ENCODE measurements around the gene C22orf23.

The C22orf23 gene

GRCh38 chr22:37917874-37918548, 35.4 kb downstream of the C22orf23 start:
- DNase-seq (ENCODE audit: low read depth, low spot score), result no peak
- no peak overlapping the region for H3K4me3 ChIP-seq (ENCODE audit: low read depth, low read length)
- CTCF ChIA-PET, result interaction anchor here (1.2 to 17.8 kb wide), 2 partner anchors 8 to 14 kb away, joined by 5 to 159 read pairs; no protein-coding TSS in a partner anchor
- POLR2A ChIA-PET, result no interaction called here
- TF ChIP-seq, protein P1, sequence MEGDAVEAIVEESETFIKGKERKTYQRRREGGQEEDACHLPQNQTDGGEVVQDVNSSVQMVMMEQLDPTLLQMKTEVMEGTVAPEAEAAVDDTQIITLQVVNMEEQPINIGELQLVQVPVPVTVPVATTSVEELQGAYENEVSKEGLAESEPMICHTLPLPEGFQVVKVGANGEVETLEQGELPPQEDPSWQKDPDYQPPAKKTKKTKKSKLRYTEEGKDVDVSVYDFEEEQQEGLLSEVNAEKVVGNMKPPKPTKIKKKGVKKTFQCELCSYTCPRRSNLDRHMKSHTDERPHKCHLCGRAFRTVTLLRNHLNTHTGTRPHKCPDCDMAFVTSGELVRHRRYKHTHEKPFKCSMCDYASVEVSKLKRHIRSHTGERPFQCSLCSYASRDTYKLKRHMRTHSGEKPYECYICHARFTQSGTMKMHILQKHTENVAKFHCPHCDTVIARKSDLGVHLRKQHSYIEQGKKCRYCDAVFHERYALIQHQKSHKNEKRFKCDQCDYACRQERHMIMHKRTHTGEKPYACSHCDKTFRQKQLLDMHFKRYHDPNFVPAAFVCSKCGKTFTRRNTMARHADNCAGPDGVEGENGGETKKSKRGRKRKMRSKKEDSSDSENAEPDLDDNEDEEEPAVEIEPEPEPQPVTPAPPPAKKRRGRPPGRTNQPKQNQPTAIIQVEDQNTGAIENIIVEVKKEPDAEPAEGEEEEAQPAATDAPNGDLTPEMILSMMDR (IDR thresholded peaks at IDR 0.05; ENCODE audit: insufficient read depth, low read length, missing control alignments), result no peak

GRCh38 chr22:37916311-37916710, 37.1 kb downstream of the C22orf23 start:
- CTCF ChIA-PET, result interaction anchor here (0.9 to 17.8 kb wide), 3 partner anchors 8 to 29 kb away, joined by 3 to 159 read pairs (median 18); no protein-coding TSS in a partner anchor
- POLR2A ChIA-PET, result interaction anchor here (0.7 kb wide), 1 partner anchor 37 kb away, joined by 3 read pairs; the partner anchor contains the start of genes C22orf23 and POLR2F
- no peak overlapping the region for H3K4me3 ChIP-seq (ENCODE audit: low read depth, low read length)
- TF ChIP-seq, protein P1 (IDR thresholded peaks at IDR 0.05; ENCODE audit: insufficient read depth, low read length, missing control alignments), result no peak
- no peak for DNase-seq (ENCODE audit: low read depth, low spot score)

DNA sequence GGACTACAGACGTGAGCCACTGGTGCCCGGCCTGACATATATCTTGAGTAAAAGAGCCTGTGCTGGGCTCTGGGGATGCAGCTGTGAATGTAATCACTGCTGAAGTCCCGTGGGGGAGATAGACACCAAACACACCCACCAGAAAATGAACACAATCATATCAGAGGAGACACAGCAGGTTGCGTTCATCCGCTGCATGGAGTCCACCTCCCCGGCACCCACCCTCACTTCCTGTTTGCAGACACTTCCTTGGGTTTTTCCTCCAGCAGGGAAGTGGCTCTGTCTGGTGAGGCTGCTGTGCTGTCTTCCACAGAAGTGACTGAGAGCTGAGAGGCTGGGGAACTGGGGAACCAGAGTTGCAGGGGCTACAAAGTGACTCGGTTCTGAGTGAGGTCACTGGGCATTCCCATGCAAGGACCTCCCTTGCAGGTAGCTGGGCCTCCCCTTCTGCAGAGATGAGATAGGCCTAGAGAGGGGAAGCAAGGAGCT, 40.1 kb downstream of the C22orf23 start:
- CTCF ChIA-PET, result interaction anchor here (3.7 to 17.8 kb wide), 2 partner anchors 19 to 26 kb away, joined by 18 to 159 read pairs; no protein-coding TSS in a partner anchor
- POLR2A ChIA-PET, result no interaction called here
- TF ChIP-seq, protein P1 (IDR thresholded peaks at IDR 0.05; ENCODE audit: insufficient read depth, low read length, missing control alignments), result no peak
- no peak for DNase-seq (ENCODE audit: low read depth, low spot score)
- H3K4me3 ChIP-seq (ENCODE audit: low read depth, low read length), result no peak overlapping the region

DNA sequence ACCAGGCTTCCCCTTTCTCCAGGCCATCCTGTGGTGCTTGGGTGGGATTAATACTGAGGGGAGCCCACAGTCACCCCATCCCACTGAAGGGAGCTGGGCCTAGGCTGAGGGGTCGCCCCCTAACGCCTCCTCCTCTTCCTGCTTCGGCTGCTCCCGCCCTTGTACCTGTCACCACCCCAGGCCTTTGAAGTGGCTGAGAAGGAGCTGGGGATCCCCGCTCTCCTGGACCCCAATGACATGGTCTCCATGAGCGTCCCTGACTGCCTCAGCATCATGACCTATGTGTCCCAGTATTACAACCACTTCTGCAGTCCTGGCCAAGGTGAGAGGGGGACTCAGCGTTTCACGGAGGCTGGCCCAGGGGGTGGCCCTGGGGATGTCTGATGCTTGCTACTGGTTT, 41.2 kb downstream of the C22orf23 start:
- TF ChIP-seq, protein P1 (IDR thresholded peaks at IDR 0.05; ENCODE audit: insufficient read depth, low read length, missing control alignments), result no peak
- ChIA-PET POLR2A (no interaction called here), CTCF (interaction anchor here (3.2 to 17.8 kb wide), 2 partner anchors 20 to 24 kb away, joined by 20 to 159 read pairs; no protein-coding TSS in a partner anchor)
- no peak overlapping the region for H3K4me3 ChIP-seq (ENCODE audit: low read depth, low read length)
- no peak for DNase-seq (ENCODE audit: low read depth, low spot score)

DNA sequence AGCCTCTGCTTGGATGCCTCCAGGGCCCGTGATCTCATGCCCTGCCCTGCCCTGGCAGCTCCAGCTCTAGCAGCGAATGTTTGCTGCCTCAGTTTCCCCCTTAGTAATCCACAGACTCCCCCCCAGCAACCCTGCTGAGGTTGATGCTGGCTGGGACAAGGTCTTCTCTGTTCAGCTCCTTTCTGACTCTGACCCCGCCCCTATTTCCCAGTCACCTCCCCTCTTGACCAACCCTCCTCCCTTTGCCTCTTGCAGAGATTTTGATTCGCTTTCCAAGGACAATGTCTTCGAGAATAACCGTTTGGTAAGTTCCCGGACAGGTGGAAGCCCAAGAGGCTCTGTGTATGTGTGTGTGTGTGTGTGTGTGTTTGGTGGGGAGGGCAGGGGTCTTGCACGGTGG, 41.7 kb downstream of the C22orf23 start:
- ChIA-PET CTCF (interaction anchor here (0.9 to 17.8 kb wide), 5 partner anchors 14 to 54 kb away, joined by 3 to 159 read pairs (median 6); no protein-coding TSS in a partner anchor), POLR2A (no interaction called here)
- TF ChIP-seq, protein P1 (IDR thresholded peaks at IDR 0.05; ENCODE audit: insufficient read depth, low read length, missing control alignments), result no peak
- no peak for DNase-seq (ENCODE audit: low read depth, low spot score)
- no peak overlapping the region for H3K4me3 ChIP-seq (ENCODE audit: low read depth, low read length)

DNA sequence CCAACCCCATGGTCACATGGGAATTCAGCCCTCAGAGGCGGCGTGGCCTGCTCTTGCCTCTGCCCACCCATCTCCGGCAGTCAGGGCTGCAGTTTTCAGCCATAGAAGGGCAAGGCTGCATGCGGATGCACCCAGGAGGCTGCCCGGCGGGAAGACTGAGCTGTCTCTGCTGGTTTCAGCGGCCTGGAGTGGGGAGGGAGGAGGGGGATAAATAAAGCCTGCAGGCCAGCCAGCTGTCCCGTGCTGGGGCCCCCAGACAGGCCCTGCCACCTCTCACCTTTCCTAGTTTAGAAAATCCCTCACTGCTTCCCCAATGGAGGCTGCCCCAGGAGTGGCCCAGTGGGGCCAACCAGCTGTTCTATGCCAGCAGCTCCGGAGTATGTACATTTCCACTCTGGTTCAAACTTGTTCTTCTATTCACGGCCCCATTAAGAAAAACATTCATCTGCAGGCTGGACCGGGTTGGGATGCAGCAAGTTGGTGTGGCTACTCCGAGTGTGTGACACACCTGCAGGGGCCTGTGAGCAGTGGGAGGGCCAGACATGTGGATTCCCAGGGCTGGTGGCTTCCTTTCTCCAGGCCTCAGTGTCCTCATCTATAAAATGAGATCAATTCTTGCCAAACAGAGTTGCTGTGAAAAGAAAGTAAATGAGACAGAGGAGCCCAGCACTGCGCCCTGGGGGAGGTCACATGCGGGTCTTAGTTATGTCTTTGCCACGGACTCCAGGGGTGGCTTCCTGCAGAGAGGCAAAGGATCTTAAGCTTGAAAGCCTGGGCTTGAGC, 42.3 kb downstream of the C22orf23 start:
- TF ChIP-seq, protein P1 (IDR thresholded peaks at IDR 0.05; ENCODE audit: insufficient read depth, low read length, missing control alignments), result no peak
- H3K4me3 ChIP-seq (ENCODE audit: low read depth, low read length), result no peak overlapping the region
- DNase-seq (ENCODE audit: low read depth, low spot score), result no peak
- CTCF ChIA-PET, result interaction anchor here (0.9 to 17.8 kb wide), 6 partner anchors 8 to 55 kb away, joined by 3 to 159 read pairs (median 6); no protein-coding TSS in a partner anchor
- POLR2A ChIA-PET, result no interaction called here
